HL-60 (cell line): ENCODE measurements around the gene IST1.

Experiments
- POLR2AphosphoS5 ChIP-seq: IDR thresholded peaks from 2 replicates; pipeline ENCODE4 v1.6.1; 2012; ENCODE audit warnings: low read depth
- TF ChIP-seq, protein P1 (sequence below): IDR thresholded peaks from one replicate; pipeline ENCODE4 v1.5.1; 2011; ENCODE audit warnings: low read length, control low read depth, inconsistent platforms; ENCODE audit not compliant: insufficient read depth

DNA sequence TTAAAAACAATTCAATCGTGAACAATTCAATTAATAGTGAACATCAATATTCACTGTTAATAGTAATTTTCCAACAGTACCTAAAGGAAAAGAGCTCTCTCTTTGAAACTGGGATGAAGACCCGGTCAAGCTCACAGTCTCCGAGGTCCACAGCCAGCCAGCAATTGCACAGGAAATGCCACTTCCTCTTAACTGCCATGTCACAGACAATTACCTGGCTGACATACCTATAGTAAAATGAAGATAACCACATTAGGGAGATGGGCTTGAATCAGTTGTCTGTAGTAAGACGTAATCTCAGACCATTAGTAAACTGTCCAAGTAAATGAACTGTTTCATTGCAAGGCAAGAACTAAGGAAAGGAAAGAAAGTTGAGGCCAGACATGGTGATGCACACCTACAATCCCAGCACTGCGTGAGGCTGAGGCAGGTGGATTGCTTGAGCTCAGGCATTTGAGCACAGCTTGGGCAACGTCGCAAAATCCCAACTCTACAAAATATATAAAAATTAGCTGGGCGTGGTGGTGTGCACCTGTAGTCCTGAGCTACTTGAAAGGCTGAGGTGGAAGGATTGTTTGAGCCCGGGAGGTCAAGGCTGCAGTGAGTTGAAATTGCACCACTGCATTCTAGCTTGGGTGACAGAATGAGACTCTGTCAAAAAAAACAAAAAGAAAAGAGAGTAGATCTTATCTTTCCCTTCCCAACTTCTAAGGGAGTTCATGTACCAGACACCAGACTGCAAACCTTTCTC, 68.0 kb downstream of the IST1 start:
- TF ChIP-seq, protein P1, sequence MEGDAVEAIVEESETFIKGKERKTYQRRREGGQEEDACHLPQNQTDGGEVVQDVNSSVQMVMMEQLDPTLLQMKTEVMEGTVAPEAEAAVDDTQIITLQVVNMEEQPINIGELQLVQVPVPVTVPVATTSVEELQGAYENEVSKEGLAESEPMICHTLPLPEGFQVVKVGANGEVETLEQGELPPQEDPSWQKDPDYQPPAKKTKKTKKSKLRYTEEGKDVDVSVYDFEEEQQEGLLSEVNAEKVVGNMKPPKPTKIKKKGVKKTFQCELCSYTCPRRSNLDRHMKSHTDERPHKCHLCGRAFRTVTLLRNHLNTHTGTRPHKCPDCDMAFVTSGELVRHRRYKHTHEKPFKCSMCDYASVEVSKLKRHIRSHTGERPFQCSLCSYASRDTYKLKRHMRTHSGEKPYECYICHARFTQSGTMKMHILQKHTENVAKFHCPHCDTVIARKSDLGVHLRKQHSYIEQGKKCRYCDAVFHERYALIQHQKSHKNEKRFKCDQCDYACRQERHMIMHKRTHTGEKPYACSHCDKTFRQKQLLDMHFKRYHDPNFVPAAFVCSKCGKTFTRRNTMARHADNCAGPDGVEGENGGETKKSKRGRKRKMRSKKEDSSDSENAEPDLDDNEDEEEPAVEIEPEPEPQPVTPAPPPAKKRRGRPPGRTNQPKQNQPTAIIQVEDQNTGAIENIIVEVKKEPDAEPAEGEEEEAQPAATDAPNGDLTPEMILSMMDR, result no peak
- no peak for TF ChIP-seq POLR2AphosphoS5
